Mucosa of stomach (tissue), 1 donor: ENCODE results near the gene PSME2.

Experiments used
- H3K27me3 ChIP-seq: one replicate; pipeline ENCODE4 v1.7.0; 2013; ENCODE audit warnings: mild to moderate bottlenecking, low read length; ENCODE audit not compliant: control insufficient read depth, insufficient read depth
- H3K36me3 ChIP-seq: one replicate; pipeline ENCODE4 v1.7.0; 2013; ENCODE audit warnings: low read length; ENCODE audit not compliant: control insufficient read depth, insufficient read depth
- H3K4me1 ChIP-seq: one replicate; pipeline ENCODE4 v1.7.0; 2013; ENCODE audit warnings: mild to moderate bottlenecking, low read length; ENCODE audit not compliant: control insufficient read depth, insufficient read depth
- H3K4me3 ChIP-seq: one replicate; pipeline ENCODE4 v1.7.0; 2013; ENCODE audit warnings: low read length
- H3K9ac ChIP-seq: one replicate; pipeline ENCODE4 v1.7.0; 2013; ENCODE audit warnings: mild to moderate bottlenecking, low read length, moderate library complexity
- H3K9me3 ChIP-seq: one replicate; pipeline ENCODE4 v1.7.0; 2013; ENCODE audit warnings: mild to moderate bottlenecking, low read length, moderate library complexity; ENCODE audit not compliant: control insufficient read depth
- donor health status: Pancreatic carcinoma.

PSME2 gene

GRCh38 chr14:24145690-24146452 lies 539 bp downstream of the PSME2 start:
- Histone ChIP-seq H3K36me3 (peaks cover 10% of the 10 kb centered on the region), H3K4me3 (peak overlapping the region; percentile 76), H3K9ac (peak overlapping the region; percentile 74), H3K27me3 (no peaks in the 10 kb centered on the region), H3K9me3 (no peaks in the 10 kb centered on the region), H3K4me1 (peaks cover 24% of the 10 kb centered on the region)

DNA sequence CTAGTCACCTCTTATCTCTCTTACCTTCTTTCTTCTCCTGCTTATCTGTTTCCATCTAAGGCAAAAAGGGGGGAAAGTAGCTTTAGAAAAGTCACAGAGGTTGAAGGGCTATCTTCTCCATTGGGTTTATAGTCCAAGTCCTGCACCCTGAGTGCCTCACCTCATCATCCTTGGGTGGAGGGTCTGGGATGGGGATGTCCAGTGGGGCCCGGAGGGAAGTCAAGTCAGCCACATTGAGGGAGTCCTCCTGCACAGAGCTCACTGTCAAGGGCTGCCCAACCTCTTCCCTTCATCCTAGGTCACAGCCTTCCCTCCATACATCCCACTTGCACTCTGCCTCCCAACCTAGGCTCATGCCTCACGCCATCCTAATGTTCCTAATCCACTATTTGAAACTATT lies 1.2 kb downstream of the PSME2 start:
- H3K9me3 ChIP-seq, result no peaks in the 10 kb centered on the region
- H3K27me3 ChIP-seq, result no peaks in the 10 kb centered on the region
- peak overlapping the region; percentile 74 for H3K9ac ChIP-seq
- peaks cover 9% of the 10 kb centered on the region for H3K36me3 ChIP-seq
- peak overlapping the region; percentile 76 for H3K4me3 ChIP-seq
- H3K4me1 ChIP-seq, result peaks cover 24% of the 10 kb centered on the region

DNA sequence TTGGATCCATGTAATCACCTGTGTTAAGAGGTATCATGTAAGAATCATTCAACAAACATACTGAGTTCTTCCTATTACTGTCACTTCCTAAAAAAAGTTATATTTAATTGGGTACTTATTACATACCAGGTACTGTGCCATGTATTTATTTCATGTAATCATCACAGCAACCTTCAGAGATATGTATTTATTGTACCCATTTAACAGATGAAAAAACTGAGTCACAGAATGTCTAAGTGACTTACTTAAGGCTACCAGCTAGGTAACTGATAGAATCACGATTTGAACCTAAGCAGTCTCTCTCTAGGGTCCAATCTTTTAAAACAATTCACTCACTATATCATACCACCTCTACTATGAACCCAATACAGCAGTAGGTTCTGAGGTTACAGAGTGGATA lies 2.0 kb downstream of the PSME2 start:
- Histone ChIP-seq H3K36me3 (peaks cover 9% of the 10 kb centered on the region), H3K4me3 (no peak overlapping the region), H3K4me1 (peaks cover 27% of the 10 kb centered on the region), H3K9me3 (no peaks in the 10 kb centered on the region), H3K9ac (no peak overlapping the region), H3K27me3 (no peaks in the 10 kb centered on the region)

- H3K9me3 ChIP-seq, result no peaks in the 10 kb centered on the region
- H3K4me1 ChIP-seq, result peaks cover 28% of the 10 kb centered on the region
- H3K27me3 ChIP-seq, result no peaks in the 10 kb centered on the region
- no peak overlapping the region for H3K9ac ChIP-seq
- peaks cover 9% of the 10 kb centered on the region for H3K36me3 ChIP-seq
- no peak overlapping the region for H3K4me3 ChIP-seq
Observed at GRCh38 chr14:24143511-24143910, 2.9 kb downstream of the PSME2 start.

DNA sequence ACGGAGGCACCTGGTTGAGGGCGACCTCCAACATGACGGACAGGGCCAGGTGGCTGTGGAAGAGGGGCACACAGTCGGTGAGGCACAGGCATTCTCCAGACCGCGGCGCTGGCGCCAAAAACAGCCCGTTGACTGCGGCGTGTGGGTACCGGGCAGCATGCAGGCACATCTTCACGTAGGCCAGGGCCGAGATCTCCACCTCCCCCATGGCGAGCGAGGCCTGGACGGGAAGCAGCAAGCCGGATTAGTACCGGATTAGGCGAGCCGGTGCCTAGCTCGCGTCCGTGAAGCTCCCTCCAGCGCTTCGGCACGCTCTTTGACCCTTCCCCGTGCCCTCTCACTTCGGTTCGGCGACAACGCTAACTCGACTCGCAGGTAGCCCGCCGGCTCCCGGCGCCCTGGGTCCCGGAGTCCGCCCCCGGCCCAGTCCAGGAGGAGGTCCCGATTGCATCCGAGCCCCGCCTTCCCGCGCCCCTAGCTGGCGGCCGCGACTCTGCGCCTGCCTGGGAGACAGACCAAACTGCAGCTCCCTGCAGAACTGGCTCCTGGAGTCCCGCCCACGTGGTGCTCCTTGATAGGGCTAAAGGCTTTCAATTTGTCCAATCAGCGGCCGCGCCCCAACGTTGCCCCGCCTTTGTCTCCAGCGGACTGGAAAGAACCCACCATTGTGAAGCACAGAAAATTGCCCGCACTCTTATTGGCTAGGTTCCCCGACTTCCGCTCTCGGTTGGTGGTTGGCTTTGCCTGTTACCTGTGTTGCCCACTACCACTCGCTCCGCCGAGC lies 5.1 kb downstream of the PSME2 start, which contains the start of gene EMC9:
TSS of gene EMC9 (minus strand) at position 495 of the 784 bp plus-strand sequence. CDS start at position 208, 287 bp downstream.
- H3K4me3 ChIP-seq, result peak within 1 kb of the TSS; percentile 79
- peaks cover 38% of the 10 kb centered on the region for H3K4me1 ChIP-seq
- peaks cover 9% of the 10 kb centered on the region for H3K36me3 ChIP-seq
- peak within 1 kb of the TSS; percentile 74 for H3K9ac ChIP-seq
- no peaks in the 10 kb centered on the region for H3K9me3 ChIP-seq
- H3K27me3 ChIP-seq, result no peaks in the 10 kb centered on the region

- Histone ChIP-seq H3K36me3 (peaks cover 9% of the 10 kb centered on the region), H3K4me3 (no peak overlapping the region), H3K9ac (no peak overlapping the region), H3K9me3 (no peaks in the 10 kb centered on the region), H3K4me1 (peaks cover 32% of the 10 kb centered on the region), H3K27me3 (no peaks in the 10 kb centered on the region)
Observed at GRCh38 chr14:24139272-24139934, 7.0 kb downstream of the PSME2 start.

DNA sequence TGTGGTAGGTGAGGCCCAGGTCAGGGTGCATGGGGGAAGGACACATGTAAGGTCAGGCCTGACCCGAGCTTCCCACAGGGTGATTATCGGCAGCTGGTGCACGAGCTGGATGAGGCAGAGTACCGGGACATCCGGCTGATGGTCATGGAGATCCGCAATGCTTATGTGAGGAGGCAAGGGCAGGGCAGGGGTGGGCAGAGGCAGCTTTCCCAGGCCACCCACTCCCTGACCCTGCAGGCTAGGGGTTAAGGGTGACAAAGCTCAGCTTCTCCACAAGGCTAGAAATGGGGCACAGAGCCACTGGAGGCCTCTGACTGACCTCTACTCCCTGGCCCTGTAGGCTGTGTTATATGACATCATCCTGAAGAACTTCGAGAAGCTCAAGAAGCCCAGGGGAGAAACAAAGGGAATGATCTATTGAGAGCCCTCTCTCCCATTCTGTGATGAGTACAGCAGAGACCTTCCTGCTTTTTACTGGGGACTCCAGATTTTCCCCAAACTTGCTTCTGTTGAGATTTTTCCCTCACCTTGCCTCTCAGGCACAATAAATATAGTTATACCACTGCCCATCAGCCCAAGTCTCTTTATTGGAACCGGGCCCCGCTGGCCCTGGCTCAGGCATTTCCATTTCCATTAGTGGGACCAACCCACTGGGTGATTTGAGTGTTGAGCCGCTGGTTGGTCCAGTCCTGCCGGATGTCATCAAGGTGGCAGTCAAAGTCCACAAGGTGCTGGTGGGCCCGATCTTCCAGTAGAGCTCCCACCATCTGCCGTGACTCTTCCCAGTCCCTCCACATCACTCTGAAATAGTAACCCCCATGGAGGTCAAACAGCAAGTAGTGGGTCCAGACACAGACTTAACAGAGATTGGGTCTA lies 7.8 kb downstream of the PSME2 start:
- no peaks in the 10 kb centered on the region for H3K9me3 ChIP-seq
- peaks cover 32% of the 10 kb centered on the region for H3K4me1 ChIP-seq
- no peak overlapping the region for H3K4me3 ChIP-seq
- H3K27me3 ChIP-seq, result no peaks in the 10 kb centered on the region
- no peak overlapping the region for H3K9ac ChIP-seq
- peaks cover 3% of the 10 kb centered on the region for H3K36me3 ChIP-seq

- no peaks in the 10 kb centered on the region for H3K9me3 ChIP-seq
- no peak overlapping the region for H3K4me3 ChIP-seq
- no peak overlapping the region for H3K9ac ChIP-seq
- H3K27me3 ChIP-seq, result no peaks in the 10 kb centered on the region
- no peaks in the 10 kb centered on the region for H3K36me3 ChIP-seq
- H3K4me1 ChIP-seq, result peaks cover 32% of the 10 kb centered on the region
Observed at GRCh38 chr14:24137529-24138395, 8.6 kb downstream of the PSME2 start.

GRCh38 chr14:24136684-24137528 lies 9.5 kb downstream of the PSME2 start:
- Histone ChIP-seq H3K9ac (peak overlapping the region; percentile 87), H3K36me3 (no peaks in the 10 kb centered on the region), H3K27me3 (no peaks in the 10 kb centered on the region), H3K9me3 (no peaks in the 10 kb centered on the region), H3K4me1 (peaks cover 31% of the 10 kb centered on the region), H3K4me3 (peak overlapping the region; percentile 33)
